ENCODE results near the gene FOXO6.
A peak's percentile ranks its signal among the peaks of the same experiment; 100 is the strongest.

FOXO6 gene

DNA sequence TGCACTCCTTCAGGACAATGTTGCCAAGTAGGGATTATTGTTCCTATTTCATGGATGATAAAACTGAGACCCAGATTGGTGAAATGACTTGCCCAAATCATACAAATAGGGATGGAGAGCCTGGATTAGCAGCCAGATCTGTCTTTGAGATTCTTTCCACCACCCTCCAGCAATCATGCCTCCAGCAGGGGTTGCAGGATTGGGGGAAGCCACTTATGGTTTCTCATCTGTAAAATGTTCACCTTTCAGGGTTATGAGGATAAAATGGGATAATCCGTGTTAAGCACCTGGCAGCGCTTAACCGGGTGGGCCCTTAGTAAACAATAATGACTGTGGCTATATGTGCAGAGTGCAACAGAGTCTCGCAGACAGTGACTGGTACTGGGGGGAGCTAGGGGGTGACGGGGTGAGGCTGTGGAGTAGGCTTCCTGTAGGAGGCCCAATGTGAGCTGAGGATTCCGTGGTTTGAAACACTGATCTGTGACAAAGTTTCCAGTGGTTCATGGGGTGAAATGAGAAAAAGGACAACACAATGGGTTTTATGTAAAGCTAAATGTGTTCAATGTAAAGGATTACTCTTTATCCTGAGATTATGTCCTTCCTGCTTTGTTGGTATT lies 33.7 kb upstream of the FOXO6 start:
- Mint-ChIP-seq H3K4me1 (peaks cover 18% of the 10 kb centered on the region), H3K27ac (no peak overlapping the region), H3K36me3 (ENCODE audit: low read depth) (no peaks in the 10 kb centered on the region), H3K4me3 (no peak overlapping the region), H3K9me3 (no peaks in the 10 kb centered on the region), H3K27me3 (ENCODE audit: low read depth, poor library complexity) (peaks cover 12% of the 10 kb centered on the region)
- no peak for DNase-seq
- no peak for TF ChIP-seq CTCF (IDR thresholded peaks at IDR 0.05)

GRCh38 chr1:41328001-41328615 lies 33.1 kb upstream of the FOXO6 start:
- H3K36me3 Mint-ChIP-seq (ENCODE audit: low read depth): no peaks in the 10 kb centered on the region
- H3K27me3 Mint-ChIP-seq (ENCODE audit: low read depth, poor library complexity): peaks cover 14% of the 10 kb centered on the region
- no peak overlapping the region for H3K4me3 Mint-ChIP-seq
- H3K27ac Mint-ChIP-seq: no peak overlapping the region
- DNase-seq: no peak
- peaks cover 3% of the 10 kb centered on the region for H3K9me3 Mint-ChIP-seq
- TF ChIP-seq CTCF (IDR thresholded peaks at IDR 0.05): no peak
- peaks cover 20% of the 10 kb centered on the region for H3K4me1 Mint-ChIP-seq

DNA sequence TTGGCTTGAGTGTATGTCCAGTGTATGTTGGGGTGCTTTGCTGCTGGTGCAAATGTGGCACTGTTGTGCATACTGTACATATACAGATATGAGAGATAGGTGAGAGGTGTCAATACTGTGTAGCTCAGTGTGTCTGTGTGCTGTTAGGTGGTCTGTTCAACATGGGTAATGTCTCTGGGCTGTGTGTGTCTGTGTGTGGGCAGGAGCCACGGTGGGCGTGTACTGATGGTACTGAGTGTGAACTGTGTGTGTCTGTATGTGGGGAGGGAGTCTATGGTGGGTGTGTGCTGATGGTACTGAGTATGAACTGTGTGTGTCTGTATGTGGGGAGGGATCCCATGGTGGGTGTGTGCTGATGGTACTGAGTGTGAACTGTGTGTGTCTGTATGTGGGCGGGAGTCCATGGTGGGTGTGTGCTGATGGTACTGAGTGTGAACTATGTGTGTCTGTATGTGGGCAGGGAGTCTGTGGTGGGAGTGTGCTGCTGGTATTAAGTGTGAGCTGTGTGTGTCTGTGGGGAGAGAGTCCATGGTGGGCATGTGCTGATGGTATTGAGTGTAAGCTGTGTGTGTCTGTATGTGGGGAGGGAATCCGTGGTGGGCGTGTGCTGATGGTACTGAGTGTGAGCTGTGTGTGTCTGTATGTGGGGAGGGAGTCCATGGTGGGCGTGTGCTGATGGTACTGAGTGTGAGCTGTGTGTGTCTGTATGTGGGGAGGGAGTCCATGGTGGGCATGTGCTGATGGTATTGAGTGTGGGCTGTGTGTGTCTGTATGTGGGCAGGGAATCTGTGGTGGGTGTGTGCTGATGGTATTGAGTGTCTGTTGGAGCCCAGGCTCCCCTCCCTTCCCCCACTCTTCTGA lies 32.2 kb upstream of the FOXO6 start:
- Mint-ChIP-seq H3K9me3 (peaks cover 6% of the 10 kb centered on the region), H3K4me1 (peaks cover 21% of the 10 kb centered on the region), H3K4me3 (no peak overlapping the region), H3K36me3 (ENCODE audit: low read depth) (no peaks in the 10 kb centered on the region), H3K27ac (no peak overlapping the region), H3K27me3 (ENCODE audit: low read depth, poor library complexity) (peaks cover 12% of the 10 kb centered on the region)
- DNase-seq: no peak
- no peak for TF ChIP-seq CTCF (IDR thresholded peaks at IDR 0.05)

- no peak for TF ChIP-seq CTCF (IDR thresholded peaks at IDR 0.05)
- Mint-ChIP-seq H3K36me3 (ENCODE audit: low read depth) (no peaks in the 10 kb centered on the region), H3K27me3 (ENCODE audit: low read depth, poor library complexity) (peaks cover 4% of the 10 kb centered on the region), H3K4me1 (peaks cover 21% of the 10 kb centered on the region), H3K27ac (peak overlapping the region; percentile 6), H3K4me3 (no peak overlapping the region), H3K9me3 (peaks cover 13% of the 10 kb centered on the region)
- DNase-seq: no peak
Measured at GRCh38 chr1:41329662-41330587, 31.3 kb upstream of the FOXO6 start.

GRCh38 chr1:41330588-41331545 lies 30.4 kb upstream of the FOXO6 start:
- Mint-ChIP-seq H3K27ac (no peak overlapping the region), H3K9me3 (peaks cover 19% of the 10 kb centered on the region), H3K4me3 (no peak overlapping the region), H3K4me1 (peaks cover 21% of the 10 kb centered on the region), H3K27me3 (ENCODE audit: low read depth, poor library complexity) (peaks cover 4% of the 10 kb centered on the region), H3K36me3 (ENCODE audit: low read depth) (no peaks in the 10 kb centered on the region)
- TF ChIP-seq CTCF (IDR thresholded peaks at IDR 0.05): peak; percentile 12
- peak; percentile 50 for DNase-seq

Measured in nephron progenitor cell (in vitro differentiated cells).